Keratinocyte (primary cell): ENCODE data around the gene FBXO33. TPM values are rescaled to one million over a fixed set of nuclear protein-coding genes. Genes with fewer than 3 reads are reported as not detected.

Experiments used
- DNase-seq: peaks from one replicate; pipeline ENCODE4 v3.0.0-alpha.2; 2011; ENCODE audit warnings: low read depth, missing footprints, low spot score
- FAIRE-seq: peaks from 2 replicates; lab custom pipeline; 2011; peaks lifted over from hg19 to GRCh38; lab: Jason Lieb, UNC
- H2AFZ ChIP-seq: 2 replicates; pipeline ENCODE4 v1.6.0; 2012; ENCODE audit warnings: low read length, control low read depth, inconsistent platforms; ENCODE audit not compliant: control insufficient read depth
- H3K27ac ChIP-seq: 2 replicates; pipeline ENCODE4 v1.5.1; 2011; ENCODE audit warnings: low read length; ENCODE audit not compliant: control insufficient read depth, insufficient read depth
- H3K27me3 ChIP-seq: 3 replicates; pipeline ENCODE4 v1.6.0; 2011; ENCODE audit warnings: low read length; ENCODE audit not compliant: control insufficient read depth, insufficient read depth; ENCODE audit errors: extremely low read depth
- H3K36me3 ChIP-seq, 2 experiments: 2 replicates in 1 of 2; 3 replicates in 1 of 2; pipeline ENCODE4 v1.5.1; 2011; ENCODE audit warnings: low read length in 2 of 2, mild to moderate bottlenecking in 1 of 2; ENCODE audit not compliant: control insufficient read depth in 2 of 2, insufficient read depth in 2 of 2; ENCODE audit errors: extremely low read depth in 1 of 2
- H3K4me1 ChIP-seq: 3 replicates; pipeline ENCODE4 v1.5.1; 2011; ENCODE audit warnings: low read length; ENCODE audit not compliant: control insufficient read depth, insufficient read depth; ENCODE audit errors: extremely low read depth
- H3K4me2 ChIP-seq: 3 replicates; pipeline ENCODE4 v1.6.0; 2011; ENCODE audit warnings: low read depth, low read length; ENCODE audit not compliant: control insufficient read depth, insufficient read depth; ENCODE audit errors: extremely low read depth
- H3K4me3 ChIP-seq, 3 experiments: fragments of 200-600 bp in 1 of 3; sonication (generic) in 1 of 3; 2 replicates in 2 of 3; 3 replicates in 1 of 3; pipeline ENCODE4 v1.5.1; 2011 to 2016; ENCODE audit warnings: low read length in 3 of 3, mild to moderate bottlenecking in 3 of 3, control low read depth in 2 of 3, inconsistent platforms in 1 of 3, low read depth in 1 of 3, mixed read lengths in 1 of 3, mixed run types in 1 of 3, moderate library complexity in 1 of 3; ENCODE audit not compliant: control insufficient read depth in 2 of 3, insufficient read depth in 2 of 3; ENCODE audit errors: extremely low read depth in 1 of 3
- H3K79me2 ChIP-seq: 2 replicates; pipeline ENCODE4 v1.6.0; 2012; ENCODE audit warnings: low read length; ENCODE audit not compliant: control insufficient read depth, insufficient read depth
- H3K9ac ChIP-seq: 3 replicates; pipeline ENCODE4 v1.6.0; 2011; ENCODE audit warnings: low read length; ENCODE audit not compliant: control insufficient read depth, insufficient read depth; ENCODE audit errors: extremely low read depth
- H3K9me1 ChIP-seq: 3 replicates; pipeline ENCODE4 v1.6.0; 2011; ENCODE audit warnings: low read length; ENCODE audit not compliant: control insufficient read depth, insufficient read depth; ENCODE audit errors: extremely low read depth
- H3K9me3 ChIP-seq: 2 replicates; pipeline ENCODE4 v1.5.1; 2012; ENCODE audit warnings: low read depth, low read length; ENCODE audit not compliant: control insufficient read depth
- H4K20me1 ChIP-seq: 3 replicates; pipeline ENCODE4 v1.6.0; 2011; ENCODE audit warnings: low read length; ENCODE audit not compliant: control insufficient read depth, insufficient read depth; ENCODE audit errors: extremely low read depth
- CTCF ChIP-seq, 3 experiments: IDR thresholded peaks in 1 of 3; conservative IDR thresholded peaks in 1 of 3; optimal IDR thresholded peaks in 1 of 3; 2 replicates in 2 of 3; 3 replicates in 1 of 3; pipeline versions ENCODE3 to v1.5.1; 2011; ENCODE audit warnings: low read length in 3 of 3, mild to moderate bottlenecking in 3 of 3, moderate library complexity in 2 of 3, control low read depth in 1 of 3, inconsistent platforms in 1 of 3; ENCODE audit not compliant: insufficient read depth in 2 of 3; ENCODE audit errors: extremely low read depth in 1 of 3
- EZH2 ChIP-seq: IDR thresholded peaks from one replicate; pipeline ENCODE4 v1.6.1; 2012; ENCODE audit warnings: inconsistent platforms, mild to moderate bottlenecking, low read length, moderate library complexity
- dilution Hi-C: fragments of 300-500 bp; cut with MboI; formaldehyde crosslinking; loops from one replicate; pipeline ENCODE4 v1.7.0; 2020; ENCODE audit warnings: low sequenced_read_pairs; ENCODE audit not compliant: extremely low pct_ligation_motif_present
- polyA plus RNA-seq, 5 experiments: library from polyadenylated mRNA; depleted of rRNA in 3 of 5; stranded (reverse) in 3 of 5; stranded (forward) in 1 of 5; unstranded in 1 of 5; fragments of >200 nt; gene quantifications; 1 replicate in 1 of 5; 2 replicates in 3 of 5; 3 replicates in 1 of 5; pipeline versions ENCODE4 v1.2.1 to v1.2.3, GENCODE V29; 2011 to 2012; ENCODE audit warnings: missing spikeins in 2 of 5, low read depth in 1 of 5, low replicate concordance in 1 of 5

The FBXO33 gene
- polyA plus RNA-seq, 1 donor (not counting 4 experiments of a cell fraction or from before 2014, with no cell fraction given) = 12.0 TPM

GRCh38 chr14:39456702-39457250 is 24.5 kb upstream of the FBXO33 start:
- Histone ChIP-seq H3K9me3 (no peaks in the 10 kb centered on the region), H3K4me2 (no peak overlapping the region), H3K4me1 (no peaks in the 10 kb centered on the region), H3K27ac (no peak overlapping the region), H3K36me3 (no peaks in the 10 kb centered on the region), H4K20me1 (no peaks in the 10 kb centered on the region), H3K79me2 (no peaks in the 10 kb centered on the region), H2AFZ (no peak overlapping the region), H3K9ac (no peak overlapping the region), H3K9me1 (no peaks in the 10 kb centered on the region), H3K27me3 (no peaks in the 10 kb centered on the region), H3K4me3 (no peak overlapping the region)
- dilution Hi-C loops = no loop called here
- TF ChIP-seq EZH2 = no peak
- TF ChIP-seq CTCF (optimal IDR thresholded peaks at IDR 0.05 in 1 of 3, IDR thresholded peaks at IDR 0.05 in 1 of 3, conservative IDR thresholded peaks at IDR 0.05 in 1 of 3; ENCODE audit: extremely low read depth in 1 of 3, insufficient read depth in 2 of 3, low read length in 3 of 3) = no peak
- no peak for DNase-seq
- no peak for FAIRE-seq

- no peaks in the 10 kb centered on the region for H3K79me2 ChIP-seq
- H4K20me1 ChIP-seq = no peaks in the 10 kb centered on the region
- no peak overlapping the region for H3K4me3 ChIP-seq
- FAIRE-seq (no peak), DNase-seq (no peak)
- H2AFZ ChIP-seq = no peak overlapping the region
- no peak overlapping the region for H3K9ac ChIP-seq
- no peaks in the 10 kb centered on the region for H3K9me1 ChIP-seq
- H3K36me3 ChIP-seq = no peaks in the 10 kb centered on the region
- no peak overlapping the region for H3K27ac ChIP-seq
- no peak overlapping the region for H3K4me2 ChIP-seq
- no peaks in the 10 kb centered on the region for H3K9me3 ChIP-seq
- no peak for TF ChIP-seq EZH2
- no peak for TF ChIP-seq CTCF (optimal IDR thresholded peaks at IDR 0.05 in 1 of 3, IDR thresholded peaks at IDR 0.05 in 1 of 3, conservative IDR thresholded peaks at IDR 0.05 in 1 of 3; ENCODE audit: extremely low read depth in 1 of 3, insufficient read depth in 2 of 3, low read length in 3 of 3)
- dilution Hi-C loops = no loop called here
- no peaks in the 10 kb centered on the region for H3K27me3 ChIP-seq
- H3K4me1 ChIP-seq = no peaks in the 10 kb centered on the region
Observed at GRCh38 chr14:39454906-39455539, 22.8 kb upstream of the FBXO33 start.
